Retinal pigment epithelial cell (primary cell): ENCODE measurements around the gene MAD1L1.

Source experiments
- DNase-seq: peaks from one replicate; pipeline ENCODE4 v3.0.0-alpha.2; 2010; ENCODE audit warnings: low read depth
- H3K4me3 ChIP-seq: 2 replicates; pipeline ENCODE4 v1.5.1; 2011; ENCODE audit warnings: mild to moderate bottlenecking, low read length, control low read depth, moderate library complexity
- TF ChIP-seq, protein P1 (sequence below): conservative IDR thresholded peaks from 2 replicates; pipeline ENCODE4 v1.5.1; 2011; ENCODE audit warnings: low read depth, low read length, control low read depth, inconsistent platforms

The MAD1L1 gene

DNA sequence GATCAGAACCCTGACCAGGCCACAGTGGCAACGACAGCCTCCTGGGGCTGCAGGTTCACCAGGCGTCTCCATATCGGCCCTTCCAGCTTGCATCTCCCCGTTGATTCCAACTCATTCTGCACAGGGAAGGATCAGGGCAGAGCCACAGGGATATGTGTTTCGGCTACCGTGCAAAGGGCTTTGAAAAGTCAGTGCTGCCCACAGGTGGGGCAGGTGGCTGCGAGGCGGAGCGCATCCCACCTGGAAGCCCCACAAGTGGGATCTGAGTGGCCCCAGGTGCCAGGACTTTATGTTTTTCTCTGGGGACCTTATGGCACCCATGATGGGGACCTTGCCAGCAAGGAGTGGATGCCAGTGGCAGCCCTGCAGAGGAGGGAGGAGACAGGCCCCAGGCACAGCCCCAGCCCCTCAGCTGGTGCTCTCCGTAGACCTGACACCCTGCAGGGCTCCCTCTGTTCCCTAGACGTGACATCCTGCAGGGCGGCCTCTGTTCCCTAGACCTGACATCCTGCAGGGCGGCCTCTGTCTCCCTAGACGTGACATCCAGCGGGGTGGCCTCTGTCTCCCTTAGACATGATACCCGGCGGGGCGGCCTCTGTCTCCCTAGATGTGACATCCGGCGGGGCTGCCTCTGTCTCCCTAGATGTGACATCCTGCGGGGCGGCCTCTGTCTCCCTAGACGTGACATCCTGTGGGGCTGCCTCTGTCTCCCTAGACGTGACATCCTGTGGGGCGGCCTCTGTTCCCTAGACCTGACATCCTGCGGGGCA, 373.3 kb downstream of the MAD1L1 start:
- H3K4me3 ChIP-seq = no peak overlapping the region
- TF ChIP-seq, protein P1, sequence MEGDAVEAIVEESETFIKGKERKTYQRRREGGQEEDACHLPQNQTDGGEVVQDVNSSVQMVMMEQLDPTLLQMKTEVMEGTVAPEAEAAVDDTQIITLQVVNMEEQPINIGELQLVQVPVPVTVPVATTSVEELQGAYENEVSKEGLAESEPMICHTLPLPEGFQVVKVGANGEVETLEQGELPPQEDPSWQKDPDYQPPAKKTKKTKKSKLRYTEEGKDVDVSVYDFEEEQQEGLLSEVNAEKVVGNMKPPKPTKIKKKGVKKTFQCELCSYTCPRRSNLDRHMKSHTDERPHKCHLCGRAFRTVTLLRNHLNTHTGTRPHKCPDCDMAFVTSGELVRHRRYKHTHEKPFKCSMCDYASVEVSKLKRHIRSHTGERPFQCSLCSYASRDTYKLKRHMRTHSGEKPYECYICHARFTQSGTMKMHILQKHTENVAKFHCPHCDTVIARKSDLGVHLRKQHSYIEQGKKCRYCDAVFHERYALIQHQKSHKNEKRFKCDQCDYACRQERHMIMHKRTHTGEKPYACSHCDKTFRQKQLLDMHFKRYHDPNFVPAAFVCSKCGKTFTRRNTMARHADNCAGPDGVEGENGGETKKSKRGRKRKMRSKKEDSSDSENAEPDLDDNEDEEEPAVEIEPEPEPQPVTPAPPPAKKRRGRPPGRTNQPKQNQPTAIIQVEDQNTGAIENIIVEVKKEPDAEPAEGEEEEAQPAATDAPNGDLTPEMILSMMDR = no peak
- DNase-seq = no peak

DNA sequence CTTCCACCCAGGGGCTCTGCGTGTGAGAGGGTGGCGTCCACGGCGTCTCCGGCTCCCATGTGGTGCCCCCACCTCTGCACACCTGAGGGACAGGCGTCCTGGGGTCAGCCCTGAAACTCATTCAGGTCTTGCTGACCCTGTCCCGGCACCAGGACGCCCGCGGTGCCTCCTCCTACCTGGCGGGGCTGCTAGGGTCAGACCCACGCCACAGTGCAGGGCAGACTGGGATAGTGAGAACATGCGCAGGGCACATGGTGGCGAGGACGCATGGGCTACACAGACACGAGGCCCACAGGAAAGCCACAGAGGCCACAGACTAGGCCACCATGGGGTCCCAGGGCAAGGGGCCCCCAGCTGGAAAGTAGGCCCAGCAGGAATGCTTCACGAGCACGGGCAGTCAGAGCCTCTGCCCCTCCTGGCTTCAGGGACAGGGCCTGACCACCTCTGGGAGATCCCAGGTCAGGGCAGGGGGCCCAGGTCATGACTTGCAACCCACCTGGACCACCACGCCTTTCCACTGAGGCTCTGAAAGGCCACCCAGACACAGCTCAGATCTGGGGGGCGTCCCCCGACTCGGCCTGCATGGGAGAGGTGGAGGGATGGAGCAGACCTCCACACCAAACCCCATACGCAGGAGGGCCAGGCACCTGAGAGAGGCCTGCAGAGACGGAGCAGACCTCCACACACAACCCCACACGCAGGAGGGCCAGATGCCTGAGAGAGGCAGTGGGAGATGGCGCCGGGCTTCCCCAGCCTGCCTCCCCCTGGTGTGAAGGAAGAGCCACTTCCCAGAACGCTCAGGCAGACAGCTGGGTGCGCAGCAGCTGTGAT, 374.1 kb downstream of the MAD1L1 start:
- DNase-seq = no peak
- TF ChIP-seq, protein P1 = no peak
- H3K4me3 ChIP-seq = no peak overlapping the region

DNA sequence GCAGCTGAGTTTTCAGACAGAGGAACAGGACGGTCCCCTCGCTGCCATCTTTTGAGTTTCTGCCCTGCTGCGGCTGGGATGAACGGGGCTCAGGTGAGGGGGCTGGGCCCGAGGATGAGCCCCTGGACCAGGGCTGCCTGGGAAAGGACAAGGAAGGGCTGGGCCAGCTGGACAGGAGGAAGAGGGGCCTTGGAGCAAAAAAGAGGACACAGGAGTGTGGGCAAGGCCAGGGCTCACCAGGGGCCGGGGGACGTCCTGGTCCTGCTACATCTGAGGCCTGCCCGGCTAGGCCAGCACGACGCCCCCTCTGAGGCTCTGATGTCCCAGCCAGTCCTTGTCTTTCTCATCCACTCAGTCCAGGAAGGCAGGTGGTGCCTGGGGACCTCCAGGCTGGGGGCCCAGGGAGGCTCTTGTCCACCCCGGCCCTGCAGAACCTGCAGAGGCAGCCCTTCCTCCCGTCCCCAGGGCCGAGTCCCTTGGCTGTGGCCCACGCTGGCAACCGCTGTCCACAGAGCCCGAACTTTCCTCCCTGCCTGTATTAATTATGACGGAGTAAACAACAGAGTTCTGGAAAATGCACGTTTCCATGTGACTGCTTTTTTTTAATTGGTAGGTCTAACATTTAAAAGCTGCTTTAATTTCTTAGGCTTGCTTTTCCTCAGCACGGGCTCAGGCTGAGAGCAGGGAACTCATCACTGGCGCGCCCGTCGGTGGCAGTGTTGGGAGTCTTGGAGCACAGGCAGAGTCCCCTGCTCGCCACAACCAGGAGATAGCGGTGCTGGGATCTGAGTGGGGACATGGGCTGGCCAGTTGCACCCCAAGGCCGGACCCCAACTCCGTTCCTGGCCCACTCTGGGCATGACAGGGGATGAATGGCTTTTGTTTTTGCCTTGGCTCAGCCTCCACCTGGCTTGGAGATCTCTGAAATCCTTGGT, 375.0 kb downstream of the MAD1L1 start:
- TF ChIP-seq, protein P1 = no peak
- H3K4me3 ChIP-seq = no peak overlapping the region
- no peak for DNase-seq

DNA sequence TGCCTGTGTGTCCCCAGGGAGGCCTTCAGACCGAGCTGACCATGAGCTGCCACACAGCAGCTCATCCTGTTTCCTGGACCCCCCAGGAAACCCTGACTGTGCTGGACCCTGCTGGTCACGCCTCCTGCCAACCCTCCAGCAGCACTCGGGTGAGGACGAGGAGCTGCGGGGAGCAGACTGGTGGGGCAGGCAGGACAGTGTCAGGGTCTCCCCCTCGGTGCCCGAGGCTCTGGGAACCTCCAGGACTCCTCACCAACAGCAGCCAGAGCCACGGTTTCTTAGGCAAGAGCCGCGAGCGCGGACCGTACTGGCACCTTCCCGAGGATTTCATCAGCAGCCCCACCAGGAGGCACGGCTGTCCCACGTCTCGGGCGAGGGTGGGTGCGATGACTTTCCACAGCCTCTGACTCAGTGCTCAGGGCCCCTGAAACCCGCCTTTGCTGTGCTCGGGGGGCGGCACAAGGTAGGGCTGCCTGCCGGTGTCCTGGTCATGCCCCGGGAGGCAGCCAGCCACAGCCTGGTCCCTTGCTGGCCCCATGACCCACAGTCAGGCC, 375.8 kb downstream of the MAD1L1 start:
- TF ChIP-seq, protein P1 = no peak
- H3K4me3 ChIP-seq = no peak overlapping the region
- no peak for DNase-seq

DNA sequence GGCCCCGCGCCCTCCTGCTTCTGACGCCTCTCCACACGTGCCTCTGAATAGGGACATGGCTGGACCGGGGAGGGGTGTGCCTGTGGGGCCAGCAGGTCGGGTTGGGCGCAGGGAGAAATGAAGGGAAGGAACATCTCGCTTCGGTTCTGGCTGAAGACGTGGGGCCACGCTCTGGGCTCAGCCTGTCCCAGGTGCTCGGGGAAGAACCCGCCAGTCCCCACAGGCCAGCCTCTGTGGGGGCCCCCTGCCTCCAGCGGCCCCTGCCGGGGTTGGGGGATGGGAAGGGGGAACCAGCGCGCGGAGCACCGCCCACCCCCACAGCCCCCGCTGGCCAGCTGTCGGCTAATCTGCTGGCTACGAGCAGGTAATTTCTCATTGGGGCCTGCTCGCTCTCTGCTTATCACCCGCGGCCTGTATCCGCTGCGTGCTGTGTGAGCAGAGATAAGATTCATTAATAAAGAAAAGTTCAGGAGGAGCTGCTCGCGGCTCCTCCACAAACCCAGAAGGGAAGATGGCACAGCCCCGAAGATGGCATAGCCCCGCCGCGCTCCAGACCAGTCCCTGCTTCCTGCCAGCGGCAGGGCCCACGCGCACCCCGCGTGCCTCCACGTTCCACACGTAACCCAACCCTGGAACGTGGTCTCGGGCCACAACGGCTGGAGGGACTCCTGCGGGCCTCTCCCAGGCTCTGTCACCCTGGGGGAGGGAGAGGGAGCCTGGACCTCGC, 376.4 kb downstream of the MAD1L1 start:
- no peak overlapping the region for H3K4me3 ChIP-seq
- TF ChIP-seq, protein P1 = no peak
- no peak for DNase-seq

DNA sequence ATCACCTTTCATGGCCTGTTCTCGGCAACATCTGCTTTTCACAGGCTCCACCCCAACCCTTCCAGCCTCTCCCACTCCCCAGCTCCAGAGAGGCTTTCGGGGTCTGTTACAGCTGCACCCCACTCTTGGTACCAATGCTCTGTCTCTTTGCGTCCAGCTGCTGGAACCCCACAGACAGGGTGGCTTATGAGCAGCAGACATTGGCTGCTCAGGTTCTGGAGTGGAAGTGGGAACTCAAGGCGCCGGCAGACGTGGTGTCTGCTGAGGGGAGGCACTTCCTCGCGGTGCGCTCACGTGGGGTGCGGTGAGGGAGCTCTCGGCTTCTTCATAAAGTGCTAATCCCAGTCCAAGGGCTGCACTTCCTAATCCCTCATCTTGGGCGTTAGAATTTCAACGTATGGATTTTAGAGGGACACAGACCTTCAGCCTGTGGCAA, 377.0 kb downstream of the MAD1L1 start:
- TF ChIP-seq, protein P1 = no peak
- no peak for DNase-seq
- H3K4me3 ChIP-seq = no peak overlapping the region
